SIG-M5 treated with dmso at 0.1 percent for 504 hours (cell line): ENCODE data around the gene SNX21.
"Not testable (repeated sequence)": the region's sequence is repeated elsewhere in the genome, so short reads cannot be mapped to it uniquely, and the experiment has no call there.

Experiments
- DNase-seq: peaks from one replicate; lab custom pipeline; 2025; ENCODE audit not compliant: unreplicated experiment; lab: John Stamatoyannopoulos, UW

Gene SNX21

GRCh38 chr20:45833030-45833882 is at the start of gene SNX21:
SNX21 (plus strand) TSS chr20:45833799; CDS start chr20:45833920, 121 bp downstream.
- DNase-seq = peak; percentile 84

GRCh38 chr20:45788351-45788750 is 45.2 kb upstream of the SNX21 start:
- DNase-seq = no peak

GRCh38 chr20:45792317-45793118 is 41.1 kb upstream of the SNX21 start:
- DNase-seq = peak; percentile 74

GRCh38 chr20:45796337-45797065 is 37.1 kb upstream of the SNX21 start:
- DNase-seq = no peak

GRCh38 chr20:45797510-45797909 is 36.1 kb upstream of the SNX21 start:
- not testable (repeated sequence) for DNase-seq

- DNase-seq = not testable (repeated sequence)
Observed at GRCh38 chr20:45797955-45798354, 35.6 kb upstream of the SNX21 start.

GRCh38 chr20:45798935-45799642 is 34.5 kb upstream of the SNX21 start:
- DNase-seq = peak; percentile 68

- no peak for DNase-seq
Observed at GRCh38 chr20:45801851-45802250, 31.7 kb upstream of the SNX21 start.

GRCh38 chr20:45810191-45810970 is 23.2 kb upstream of the SNX21 start:
- no peak for DNase-seq

- peak; percentile 98 for DNase-seq
Observed at GRCh38 chr20:45812157-45813005, 21.2 kb upstream of the SNX21 start, which contains the start of gene UBE2C. UBE2C (plus strand) TSS chr20:45812644; CDS start chr20:45812696, 52 bp downstream.

- DNase-seq = no peak
Observed at GRCh38 chr20:45813006-45813340, 20.6 kb upstream of the SNX21 start.

- DNase-seq = no peak
Observed at GRCh38 chr20:45813489-45813888, 20.1 kb upstream of the SNX21 start.

GRCh38 chr20:45814314-45814713 is 19.3 kb upstream of the SNX21 start:
- no peak for DNase-seq

- no peak for DNase-seq
Observed at GRCh38 chr20:45816951-45817350, 16.6 kb upstream of the SNX21 start.

- peak; percentile 47 for DNase-seq
Observed at GRCh38 chr20:45817376-45818194, 16.0 kb upstream of the SNX21 start.

- no peak for DNase-seq
Observed at GRCh38 chr20:45818239-45818638, 15.4 kb upstream of the SNX21 start.

GRCh38 chr20:45819466-45819865 is 14.1 kb upstream of the SNX21 start:
- DNase-seq = no peak

GRCh38 chr20:45821947-45822346 is 11.7 kb upstream of the SNX21 start:
- no peak for DNase-seq
